GM06990 (cell line): ENCODE results near the gene SSU72.

Experiments
- DNase-seq: peaks from one replicate; pipeline ENCODE4 v3.0.0-alpha.2; 2011; ENCODE audit not compliant: insufficient read length; ENCODE audit errors: extremely low read depth
- H3K27me3 ChIP-seq: replicated peaks from 2 replicates; pipeline ENCODE4 v1.6.0; 2011; ENCODE audit warnings: low read length; ENCODE audit not compliant: control insufficient read depth, insufficient read depth
- H3K36me3 ChIP-seq: 2 replicates; pipeline ENCODE4 v1.5.1; 2011; ENCODE audit warnings: low read length; ENCODE audit not compliant: control insufficient read depth, insufficient read depth
- H3K4me3 ChIP-seq: replicated peaks from 2 replicates; pipeline ENCODE4 v1.5.1; 2011; ENCODE audit warnings: low read depth, mild to moderate bottlenecking, control low read depth, low read length
- CTCF ChIP-seq: IDR thresholded peaks from 2 replicates; pipeline ENCODE4 v1.5.1; 2011; ENCODE audit warnings: low read length, control low read depth, mild to moderate bottlenecking, inconsistent platforms; ENCODE audit not compliant: insufficient read depth, poor library complexity, severe bottlenecking

Gene SSU72

GRCh38 chr1:1553821-1554494 is 20.7 kb downstream of the SSU72 start:
- DNase-seq = no peak
- Histone ChIP-seq H3K36me3 (peaks cover 2% of the 10 kb centered on the region), H3K27me3 (no peaks in the 10 kb centered on the region), H3K4me3 (no peak overlapping the region)
- TF ChIP-seq CTCF = no peak

- H3K27me3 ChIP-seq = no peaks in the 10 kb centered on the region
- TF ChIP-seq CTCF = no peak
- H3K36me3 ChIP-seq = peaks cover 5% of the 10 kb centered on the region
- no peak overlapping the region for H3K4me3 ChIP-seq
- no peak for DNase-seq
Observed at GRCh38 chr1:1552263-1552639, 22.4 kb downstream of the SSU72 start.

- TF ChIP-seq CTCF = no peak
- no peaks in the 10 kb centered on the region for H3K27me3 ChIP-seq
- H3K36me3 ChIP-seq = peaks cover 5% of the 10 kb centered on the region
- no peak for DNase-seq
- no peak overlapping the region for H3K4me3 ChIP-seq
Observed at GRCh38 chr1:1551524-1552262, 23.0 kb downstream of the SSU72 start.

- Histone ChIP-seq H3K4me3 (no peak overlapping the region), H3K36me3 (peaks cover 5% of the 10 kb centered on the region), H3K27me3 (no peaks in the 10 kb centered on the region)
- peak; percentile 3 for TF ChIP-seq CTCF
- DNase-seq = no peak
Observed at GRCh38 chr1:1550591-1551432, 23.9 kb downstream of the SSU72 start.

- no peak for DNase-seq
- H3K36me3 ChIP-seq = peaks cover 6% of the 10 kb centered on the region
- no peak for TF ChIP-seq CTCF
- H3K4me3 ChIP-seq = no peak overlapping the region
- H3K27me3 ChIP-seq = no peaks in the 10 kb centered on the region
Observed at GRCh38 chr1:1550087-1550486, 24.6 kb downstream of the SSU72 start.
